CD4-positive, alpha-beta T cell (primary cell): ENCODE measurements around the gene TMEM30B. TPM values are rescaled to one million over a fixed set of nuclear protein-coding genes. Genes with fewer than 3 reads are reported as not detected.

ENCODE experiments used
- ATAC-seq: fragments of 200-7000 bp; cut with Tn5 transposase; one replicate; pipeline ENCODE4 v1.10.0; 2022; ENCODE audit warnings: mild to moderate bottlenecking; ENCODE audit not compliant: poor library complexity
- CTCF ChIA-PET: fragments of 350-600 bp; sonication (Branson Sonifier 250); formaldehyde crosslinking; loops from one replicate; lab custom pipeline; 2021; ENCODE audit warnings: antibody characterized with exemption, inconsistent platforms; lab: Charles Lee
- POLR2A ChIA-PET: fragments of 350-600 bp; sonication (Branson Sonifier 250); formaldehyde crosslinking; loops from one replicate; lab custom pipeline; 2021; ENCODE audit warnings: antibody characterized with exemption, inconsistent platforms; lab: Charles Lee
- DNase-seq, 14 experiments: peaks; one replicate each; pipeline ENCODE4 v3.0.0-alpha.2; 2013 to 2020; ENCODE audit warnings: mixed read lengths in 2 of 14
- H3K27ac ChIP-seq, 2 donors: one replicate each; pipeline versions ENCODE4 v1.5.1 to v1.7.0; 2013; ENCODE audit warnings: low read length in 2 of 2, low read depth in 1 of 2, mild to moderate bottlenecking in 1 of 2
- H3K27me3 ChIP-seq, 2 experiments: 1 replicate in 1 of 2; 2 replicates in 1 of 2; pipeline versions ENCODE4 v1.6.1 to v1.7.0; 2013; ENCODE audit warnings: low read length in 2 of 2, control low read depth in 1 of 2, mild to moderate bottlenecking in 1 of 2, moderate library complexity in 1 of 2; ENCODE audit not compliant: insufficient read depth in 2 of 2, control insufficient read depth in 1 of 2
- H3K36me3 ChIP-seq: one replicate; pipeline ENCODE4 v1.6.1; 2013; ENCODE audit warnings: low read length, control low read depth; ENCODE audit not compliant: insufficient read depth
- H3K4me1 ChIP-seq: one replicate; pipeline ENCODE4 v1.6.1; 2013; ENCODE audit warnings: low read length, control low read depth; ENCODE audit not compliant: insufficient read depth
- H3K4me3 ChIP-seq: one replicate; pipeline ENCODE4 v1.5.1; 2013; ENCODE audit warnings: mild to moderate bottlenecking, low read length, moderate library complexity
- H3K9me3 ChIP-seq, 2 experiments: 1 replicate in 1 of 2; 2 replicates in 1 of 2; pipeline versions ENCODE4 v1.6.1 to v1.7.0; 2013; ENCODE audit warnings: low read length in 2 of 2, mild to moderate bottlenecking in 2 of 2, control low read depth in 1 of 2, moderate library complexity in 1 of 2; ENCODE audit not compliant: control insufficient read depth in 1 of 2, insufficient read depth in 1 of 2
- H3K27ac Mint-ChIP-seq: one replicate; pipeline ENCODE4 v1.8.0; 2020; ENCODE audit warnings: mixed read lengths
- H3K27me3 Mint-ChIP-seq: one replicate; pipeline ENCODE4 v1.8.0; 2021; ENCODE audit warnings: mixed read lengths
- H3K36me3 Mint-ChIP-seq: one replicate; pipeline ENCODE4 v1.8.0; 2021; ENCODE audit warnings: low read depth, mixed read lengths
- H3K4me1 Mint-ChIP-seq: one replicate; pipeline ENCODE4 v1.8.0; 2021; ENCODE audit warnings: low read depth, mixed read lengths
- H3K4me3 Mint-ChIP-seq: one replicate; pipeline ENCODE4 v1.8.0; 2020; ENCODE audit warnings: mild to moderate bottlenecking, mixed read lengths
- H3K9me3 Mint-ChIP-seq: one replicate; pipeline ENCODE4 v1.8.0; 2020; ENCODE audit warnings: mixed read lengths
- CTCF ChIP-seq: fragments of 200-600 bp; IDR thresholded peaks from one replicate; pipeline ENCODE4 v1.8.0; 2022; ENCODE audit warnings: antibody characterized with exemption, mild to moderate bottlenecking
- intact Hi-C, 2 experiments: fragments of 100-400 bp; cut with DNase I in 1 of 2; cut with micrococcal nuclease in 1 of 2; formaldehyde crosslinking; loops; one replicate each; pipeline versions ENCODE4 v1.15.1 to v1.9.0; 2023 to 2025; cut with DNase I, micrococcal nuclease
- total RNA-seq, 174 experiments: library from RNA in 2 of 174; stranded (reverse) in 2 of 174; gene quantifications; one replicate each; pipeline ENCODE4 v1.2.3 and lab custom pipeline; 2021 to 2026

TMEM30B gene
- total RNA-seq, 2 experiments from 2014 or later: 8.9 to 9.1 TPM

GRCh38 chr14:61234215-61234916, 46.8 kb downstream of the TMEM30B start:
- no peak overlapping the region for H3K4me3 Mint-ChIP-seq
- CTCF ChIA-PET: no interaction called here
- peaks cover 37% of the 10 kb centered on the region for H3K27me3 Mint-ChIP-seq

GRCh38 chr14:61233436-61233956, 47.6 kb downstream of the TMEM30B start:
- CTCF ChIA-PET: no interaction called here

More at GRCh38 chr14:61234215-61234916, 46.8 kb downstream of the TMEM30B start:
- Histone ChIP-seq H3K36me3 (no peaks in the 10 kb centered on the region), H3K4me1 (no peaks in the 10 kb centered on the region), H3K4me3 (no peak overlapping the region), H3K27ac (no peak overlapping the region), H3K9me3 (no peaks in the 10 kb centered on the region), H3K27me3 (peaks cover 3 to 5% of the 10 kb centered on the region in 2 experiments)
- TF ChIP-seq CTCF: no peak
- intact Hi-C loops: no loop called here
- Mint-ChIP-seq H3K9me3 (no peaks in the 10 kb centered on the region), H3K27ac (no peak overlapping the region), H3K4me1 (no peaks in the 10 kb centered on the region), H3K36me3 (no peaks in the 10 kb centered on the region)
- DNase-seq (no peak), ATAC-seq (no peak)
- POLR2A ChIA-PET: no interaction called here

GRCh38 chr14:61231810-61232209, 49.3 kb downstream of the TMEM30B start:
- Histone ChIP-seq H3K9me3 (no peaks in the 10 kb centered on the region), H3K36me3 (no peaks in the 10 kb centered on the region), H3K27me3 (peaks cover 5 to 7% of the 10 kb centered on the region in 2 experiments), H3K27ac (no peak overlapping the region), H3K4me1 (no peaks in the 10 kb centered on the region), H3K4me3 (no peak overlapping the region)
- Mint-ChIP-seq H3K9me3 (no peaks in the 10 kb centered on the region), H3K36me3 (no peaks in the 10 kb centered on the region), H3K4me1 (no peaks in the 10 kb centered on the region), H3K27me3 (peaks cover 47% of the 10 kb centered on the region), H3K27ac (no peak overlapping the region), H3K4me3 (no peak overlapping the region)
- no peak for TF ChIP-seq CTCF
- intact Hi-C loops: no loop called here
- DNase-seq (no peak), ATAC-seq (no peak)
- POLR2A ChIA-PET: interaction anchor here (0.7 kb wide), 1 partner anchor 48 kb away, joined by 3 read pairs; no protein-coding TSS in a partner anchor
- CTCF ChIA-PET: no interaction called here

More at GRCh38 chr14:61233436-61233956, 47.6 kb downstream of the TMEM30B start:
- DNase-seq (no peak), ATAC-seq (no peak)
- no peaks in the 10 kb centered on the region for H3K9me3 Mint-ChIP-seq
- peaks cover 39% of the 10 kb centered on the region for H3K27me3 Mint-ChIP-seq
- no peak for TF ChIP-seq CTCF
- no peak overlapping the region for H3K4me3 Mint-ChIP-seq
- H3K27ac Mint-ChIP-seq: no peak overlapping the region
- POLR2A ChIA-PET: no interaction called here
- no peaks in the 10 kb centered on the region for H3K4me1 Mint-ChIP-seq
- Histone ChIP-seq H3K4me3 (no peak overlapping the region), H3K27me3 (peaks cover 3 to 5% of the 10 kb centered on the region in 2 experiments), H3K36me3 (no peaks in the 10 kb centered on the region), H3K27ac (no peak overlapping the region), H3K9me3 (no peaks in the 10 kb centered on the region), H3K4me1 (no peaks in the 10 kb centered on the region)
- H3K36me3 Mint-ChIP-seq: no peaks in the 10 kb centered on the region
- intact Hi-C loops: no loop called here
